Inferior parietal cortex (tissue), 1 donor: ENCODE data around the gene CDH3.

Source experiments
- DNase-seq: peaks from one replicate; pipeline ENCODE4 v3.0.0-alpha.2; 2016; ENCODE audit errors: extremely low spot score

CDH3 gene

DNA sequence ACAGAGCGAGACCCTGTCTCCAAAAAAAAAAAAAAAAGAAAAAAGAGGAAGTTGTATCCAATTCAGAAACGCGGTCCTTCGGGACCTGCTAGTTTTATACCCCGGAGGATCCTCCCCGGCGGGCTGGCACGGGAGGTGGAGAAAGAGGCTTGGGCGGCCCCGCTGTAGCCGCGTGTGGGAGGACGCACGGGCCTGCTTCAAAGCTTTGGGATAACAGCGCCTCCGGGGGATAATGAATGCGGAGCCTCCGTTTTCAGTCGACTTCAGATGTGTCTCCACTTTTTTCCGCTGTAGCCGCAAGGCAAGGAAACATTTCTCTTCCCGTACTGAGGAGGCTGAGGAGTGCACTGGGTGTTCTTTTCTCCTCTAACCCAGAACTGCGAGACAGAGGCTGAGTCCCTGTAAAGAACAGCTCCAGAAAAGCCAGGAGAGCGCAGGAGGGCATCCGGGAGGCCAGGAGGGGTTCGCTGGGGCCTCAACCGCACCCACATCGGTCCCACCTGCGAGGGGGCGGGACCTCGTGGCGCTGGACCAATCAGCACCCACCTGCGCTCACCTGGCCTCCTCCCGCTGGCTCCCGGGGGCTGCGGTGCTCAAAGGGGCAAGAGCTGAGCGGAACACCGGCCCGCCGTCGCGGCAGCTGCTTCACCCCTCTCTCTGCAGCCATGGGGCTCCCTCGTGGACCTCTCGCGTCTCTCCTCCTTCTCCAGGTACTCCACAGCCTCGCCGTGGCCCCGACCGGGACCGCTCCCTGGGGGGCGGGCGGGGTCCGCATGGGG lies at the start of gene CDH3:
Gene CDH3, plus strand, starts transcription at position 596 of the 779 bp plus-strand sequence. Its CDS starts 70 bp downstream, at position 666.
- no peak for DNase-seq

- DNase-seq: no peak
Observed at GRCh38 chr16:68596266-68596665, 48.8 kb upstream of the CDH3 start.

- no peak for DNase-seq
Observed at GRCh38 chr16:68599586-68599985, 45.5 kb upstream of the CDH3 start.

DNA sequence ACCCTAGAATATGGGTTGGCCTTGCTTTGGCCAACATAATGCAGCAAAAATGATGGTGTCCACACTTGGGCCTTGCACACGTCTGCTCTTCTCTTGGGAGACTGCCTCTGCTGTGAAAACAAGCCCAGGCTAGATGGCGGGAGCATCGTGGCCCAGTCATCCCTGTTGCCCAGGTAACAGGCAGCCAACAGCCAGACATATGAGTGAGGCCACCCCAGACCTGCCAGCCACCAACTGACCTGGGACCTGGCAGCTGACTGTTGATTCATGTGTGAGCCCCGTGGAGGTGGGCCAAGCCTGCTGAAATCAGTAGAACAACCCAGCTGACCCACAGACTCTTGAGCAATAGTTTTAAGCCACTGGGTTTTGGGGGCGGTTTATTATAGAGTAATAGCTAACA lies 39.4 kb upstream of the CDH3 start:
- no peak for DNase-seq

DNA sequence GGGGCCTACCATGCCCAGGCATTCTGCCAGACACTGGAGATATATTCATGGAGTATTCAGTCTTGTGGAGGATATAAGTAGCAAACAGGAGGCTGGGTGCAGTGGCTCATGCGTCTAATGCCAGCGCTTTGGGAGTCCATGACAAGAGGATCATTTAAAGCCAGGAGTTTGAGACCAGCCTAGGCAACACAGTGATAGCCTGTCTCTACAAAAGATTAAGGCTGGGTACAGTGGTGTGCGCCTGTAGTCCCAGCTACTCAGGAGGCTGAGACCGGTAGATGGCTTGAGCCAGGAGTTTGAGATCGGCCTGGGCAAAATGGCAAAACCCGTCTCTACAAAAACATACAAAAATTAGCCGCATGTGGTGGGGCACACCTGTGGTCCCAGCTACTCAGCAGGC lies 37.7 kb upstream of the CDH3 start:
- DNase-seq: no peak

GRCh38 chr16:68608330-68608729 lies 36.8 kb upstream of the CDH3 start:
- DNase-seq: no peak

- no peak for DNase-seq
Observed at GRCh38 chr16:68612996-68613395, 32.1 kb upstream of the CDH3 start.

GRCh38 chr16:68617734-68618133 lies 27.4 kb upstream of the CDH3 start:
- DNase-seq: no peak

DNA sequence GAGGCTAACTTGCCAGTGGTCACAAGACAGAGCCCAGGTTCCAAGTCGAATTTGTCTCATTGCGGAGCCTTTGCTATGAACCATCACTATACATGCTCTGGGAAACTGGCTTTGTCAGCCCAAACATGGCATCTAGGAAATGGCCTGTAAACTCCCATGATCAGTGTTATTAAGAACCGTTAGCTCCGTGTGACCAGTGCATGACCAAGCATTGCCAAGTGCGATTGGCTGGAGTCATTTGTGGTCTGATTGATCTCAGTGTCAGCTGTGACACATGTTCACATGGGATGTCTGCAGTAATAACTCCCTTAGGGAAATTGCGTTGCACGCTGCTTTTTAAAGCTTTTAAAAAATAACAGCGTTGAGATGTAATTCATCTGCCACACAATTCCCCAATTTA lies 18.6 kb upstream of the CDH3 start:
- no peak for DNase-seq

GRCh38 chr16:68627951-68628425 lies 17.1 kb upstream of the CDH3 start:
- no peak for DNase-seq

DNA sequence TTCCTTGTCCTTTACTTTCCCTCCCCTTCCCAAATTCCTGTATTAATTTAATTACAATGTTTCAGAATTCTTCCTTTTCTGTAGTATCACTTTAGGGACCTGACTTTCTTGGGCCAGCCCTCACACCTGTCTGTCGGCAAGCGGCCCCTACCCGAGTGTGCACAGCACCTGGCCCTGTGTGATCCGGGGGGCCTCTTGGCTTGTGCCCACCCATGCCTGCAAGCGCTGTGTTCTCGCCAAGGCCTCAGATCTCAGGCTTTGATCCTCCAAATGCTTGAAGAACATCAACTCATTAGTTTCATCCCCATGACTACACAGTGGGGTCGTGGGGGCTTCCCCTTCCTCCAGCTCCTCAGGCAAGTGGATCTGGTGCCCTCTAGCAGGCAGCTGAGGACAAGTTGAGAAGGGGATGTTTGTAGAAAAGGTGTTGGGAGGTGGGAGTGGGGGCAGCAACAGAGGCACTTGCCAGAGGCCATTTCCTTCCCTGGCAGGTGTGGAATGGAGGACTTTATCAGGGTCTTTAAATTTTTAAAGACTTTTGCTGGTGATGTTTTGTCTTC lies 15.7 kb upstream of the CDH3 start:
- no peak for DNase-seq

GRCh38 chr16:68636064-68636560 lies 9.0 kb upstream of the CDH3 start:
- DNase-seq: no peak

DNA sequence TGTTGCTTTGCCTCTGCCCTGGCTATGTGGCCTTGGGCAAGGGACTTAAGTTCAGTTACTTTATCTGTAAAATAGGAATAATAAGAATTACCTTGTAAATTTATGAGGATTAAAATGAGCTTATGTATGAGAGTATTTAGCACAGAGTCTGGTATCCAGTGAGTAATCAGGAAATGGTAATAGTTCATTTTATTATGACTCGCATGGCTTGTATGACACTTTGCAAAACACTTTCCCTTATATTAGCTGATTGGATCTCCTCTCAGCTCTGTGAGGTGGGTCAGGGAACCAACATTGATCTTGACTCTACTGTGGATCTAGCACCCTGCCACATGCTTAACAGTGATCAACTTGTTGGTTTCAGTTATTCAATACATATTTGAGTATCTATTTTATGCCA lies 8.3 kb upstream of the CDH3 start:
- DNase-seq: no peak

DNA sequence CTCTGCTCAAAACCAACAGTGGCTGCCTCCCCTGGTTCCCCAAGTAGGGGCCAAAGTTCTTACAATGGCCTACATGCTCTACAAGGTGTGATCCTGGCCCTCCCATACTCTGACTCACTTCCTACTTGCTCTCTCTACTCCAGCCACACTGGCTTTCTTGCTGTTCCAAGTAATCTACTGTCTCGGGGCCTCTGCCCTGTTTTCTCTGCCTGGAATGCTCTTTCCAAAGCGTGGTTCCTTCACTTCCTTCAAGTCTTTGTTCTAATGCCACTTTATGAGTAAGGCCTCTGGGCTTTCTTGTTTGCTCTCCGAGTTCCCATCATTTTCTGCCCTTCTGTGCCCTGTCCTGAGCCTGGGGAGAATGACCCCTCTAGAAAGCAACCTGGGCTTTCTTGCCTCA lies 4.1 kb upstream of the CDH3 start:
- DNase-seq: no peak

DNA sequence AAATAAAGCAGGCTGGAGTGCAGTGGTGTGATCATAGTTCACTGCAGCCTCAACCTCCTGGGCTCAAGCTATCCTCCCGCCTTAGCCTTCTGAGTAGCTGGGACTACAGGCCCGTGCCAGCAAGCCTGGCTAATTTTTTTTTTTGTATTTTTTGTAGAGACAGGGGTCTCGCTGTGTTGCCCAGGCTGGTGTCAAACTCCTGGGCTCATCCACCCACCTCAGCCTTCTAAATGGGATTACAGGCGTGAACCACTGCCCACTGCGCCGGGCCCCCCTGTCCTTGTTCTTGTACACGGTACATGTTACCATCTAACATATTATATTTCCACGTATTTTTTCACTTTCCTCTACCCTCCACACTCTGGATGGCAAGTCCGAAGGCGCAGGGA lies 3.1 kb upstream of the CDH3 start:
- DNase-seq: no peak

DNA sequence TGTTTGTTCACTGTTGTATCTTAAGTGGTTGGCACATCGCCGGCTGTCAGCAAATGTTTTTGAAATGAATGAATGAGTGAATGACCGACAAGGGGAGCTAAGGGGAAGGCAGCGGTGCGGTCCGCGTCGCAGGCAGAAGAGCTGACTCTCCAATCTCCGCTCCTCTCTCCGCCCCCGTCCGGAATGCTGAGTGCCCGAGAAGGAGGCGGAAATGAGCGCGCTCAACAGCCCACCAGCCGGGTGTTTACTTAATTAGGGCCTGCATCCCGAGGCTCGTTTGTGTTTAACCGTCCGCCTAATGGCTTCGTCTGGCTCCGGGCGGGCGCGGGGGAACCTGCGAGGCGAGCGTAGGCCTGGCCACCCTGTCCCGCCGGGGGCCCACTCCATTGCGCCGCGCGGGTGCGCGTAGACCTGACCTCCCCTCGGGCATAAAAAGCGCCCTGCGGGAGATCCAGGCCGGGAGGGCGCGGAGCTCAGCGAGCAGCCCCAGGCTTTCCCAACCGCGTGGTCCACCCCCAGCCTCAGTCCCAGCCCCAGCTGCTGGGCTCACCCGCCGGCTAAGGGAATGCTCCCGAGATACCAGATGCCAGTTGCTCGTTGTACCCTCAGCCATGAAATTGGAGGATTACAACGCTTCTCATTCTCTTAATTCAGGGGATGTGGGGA lies 2.5 kb upstream of the CDH3 start:
- DNase-seq: no peak

DNA sequence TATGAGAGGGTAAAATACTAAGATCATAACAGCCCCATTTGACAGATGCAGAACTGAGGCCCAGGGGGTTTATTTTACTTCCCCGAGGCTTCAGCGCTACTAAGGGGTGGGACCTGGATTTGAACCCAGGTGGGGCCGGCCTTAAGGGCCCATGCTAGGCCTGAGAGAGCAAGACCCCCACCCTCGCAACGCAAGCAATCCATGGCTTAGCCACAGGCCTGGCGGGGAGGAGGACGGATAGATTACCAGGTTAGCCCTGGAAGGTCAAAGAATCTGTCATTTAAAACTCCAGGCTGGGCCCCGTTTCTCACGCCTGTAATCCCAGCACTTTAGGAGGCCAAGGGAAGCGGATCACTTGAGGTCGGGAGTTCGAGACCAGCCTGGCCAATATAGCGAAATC lies 1.9 kb upstream of the CDH3 start:
- no peak for DNase-seq

DNA sequence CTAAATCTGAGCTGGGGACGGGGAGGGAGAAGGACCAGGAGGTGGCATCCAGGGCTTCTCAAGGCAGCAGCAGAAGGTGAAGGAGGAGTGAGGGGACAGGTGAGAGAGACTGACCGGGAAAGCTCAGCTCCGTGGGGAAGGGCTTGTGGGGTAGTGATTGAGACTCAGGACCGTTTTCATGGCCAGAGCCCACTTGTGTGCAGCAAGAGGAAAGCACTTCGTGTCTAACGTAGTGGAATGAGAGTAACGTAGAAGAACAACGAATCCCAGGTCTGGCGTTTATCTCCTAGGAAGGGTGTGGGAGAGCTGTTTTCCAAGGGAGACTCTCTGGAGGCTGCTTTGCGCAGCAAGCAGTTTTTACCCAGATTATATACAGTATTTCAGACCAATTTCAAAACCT lies 1.3 kb upstream of the CDH3 start:
- no peak for DNase-seq

DNA sequence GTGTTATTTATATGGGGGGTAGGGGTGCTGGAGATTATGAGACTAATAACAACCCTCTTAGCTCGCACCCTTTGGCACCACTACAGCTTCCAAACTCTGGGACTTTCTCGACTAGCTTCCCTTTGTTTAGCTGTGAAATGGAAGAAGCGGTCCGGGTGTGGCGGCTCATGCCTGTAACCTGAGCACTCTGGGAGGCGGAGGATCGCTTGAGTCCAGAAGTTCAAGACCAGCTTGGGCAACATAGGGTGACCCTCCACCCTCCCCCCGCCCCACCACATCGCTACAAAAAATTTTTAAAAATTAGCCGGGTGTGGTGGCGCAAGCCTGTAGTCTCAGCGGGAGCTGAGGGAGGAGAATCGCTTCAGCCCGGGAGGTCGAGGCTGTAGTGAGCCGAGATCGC lies 814 bp upstream of the CDH3 start:
- DNase-seq: no peak

DNA sequence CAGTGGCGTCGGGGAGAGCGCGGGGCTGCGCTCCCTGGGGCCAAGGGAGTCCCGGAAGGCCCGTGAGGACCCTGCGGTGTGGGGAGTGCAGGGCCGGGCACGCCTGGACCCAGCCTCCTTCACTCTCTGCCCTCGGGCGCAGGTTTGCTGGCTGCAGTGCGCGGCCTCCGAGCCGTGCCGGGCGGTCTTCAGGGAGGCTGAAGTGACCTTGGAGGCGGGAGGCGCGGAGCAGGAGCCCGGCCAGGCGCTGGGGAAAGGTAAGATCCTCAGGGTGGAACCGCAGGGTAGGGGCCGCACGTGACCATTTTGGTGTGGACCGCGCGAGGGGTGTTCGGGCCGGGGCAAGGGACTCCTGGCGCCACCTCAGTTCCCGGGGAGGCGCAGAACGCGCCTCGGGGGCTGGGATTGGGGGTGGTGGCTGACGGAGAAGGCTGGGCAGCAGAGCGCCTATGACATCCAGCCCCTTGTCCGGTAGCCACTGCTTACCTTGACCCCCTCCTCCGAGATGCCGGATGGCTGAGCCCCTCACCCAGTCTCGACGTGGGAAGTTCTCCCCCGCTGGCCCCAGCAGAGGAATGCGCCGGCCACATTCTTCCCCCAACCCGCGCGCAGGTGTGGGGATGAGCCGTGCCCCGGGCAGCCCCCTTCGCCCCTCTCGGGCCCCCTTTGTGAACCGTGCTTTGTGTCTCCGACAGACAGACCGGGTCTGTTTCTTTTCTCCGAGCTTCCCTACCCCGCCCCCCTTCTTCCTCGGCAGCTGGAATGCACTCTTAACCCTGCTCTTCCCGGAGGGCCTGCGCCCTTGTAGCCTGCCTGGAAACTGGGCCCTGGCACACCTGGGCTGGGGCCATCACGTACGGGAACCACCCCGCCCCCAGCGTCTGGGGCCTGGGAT lies 631 bp downstream of the CDH3 start:
- no peak for DNase-seq

GRCh38 chr16:68646953-68647659 lies 2.0 kb downstream of the CDH3 start:
- DNase-seq: no peak
